Stimulated activated CD8-positive, alpha-beta memory T cell treated with anti-CD3 and anti-CD28 coated beads, Interleukin-4, amount 100 ng/mL, for 1 hour (primary cell): ENCODE measurements around the gene HOXA6.

Source experiments
- DNase-seq, 2 donors: peaks; one replicate each; pipeline ENCODE4 v3.0.0-alpha.2; 2020; ENCODE audit warnings: low read depth in 2 of 2, low spot score in 1 of 2

The HOXA6 gene

DNA sequence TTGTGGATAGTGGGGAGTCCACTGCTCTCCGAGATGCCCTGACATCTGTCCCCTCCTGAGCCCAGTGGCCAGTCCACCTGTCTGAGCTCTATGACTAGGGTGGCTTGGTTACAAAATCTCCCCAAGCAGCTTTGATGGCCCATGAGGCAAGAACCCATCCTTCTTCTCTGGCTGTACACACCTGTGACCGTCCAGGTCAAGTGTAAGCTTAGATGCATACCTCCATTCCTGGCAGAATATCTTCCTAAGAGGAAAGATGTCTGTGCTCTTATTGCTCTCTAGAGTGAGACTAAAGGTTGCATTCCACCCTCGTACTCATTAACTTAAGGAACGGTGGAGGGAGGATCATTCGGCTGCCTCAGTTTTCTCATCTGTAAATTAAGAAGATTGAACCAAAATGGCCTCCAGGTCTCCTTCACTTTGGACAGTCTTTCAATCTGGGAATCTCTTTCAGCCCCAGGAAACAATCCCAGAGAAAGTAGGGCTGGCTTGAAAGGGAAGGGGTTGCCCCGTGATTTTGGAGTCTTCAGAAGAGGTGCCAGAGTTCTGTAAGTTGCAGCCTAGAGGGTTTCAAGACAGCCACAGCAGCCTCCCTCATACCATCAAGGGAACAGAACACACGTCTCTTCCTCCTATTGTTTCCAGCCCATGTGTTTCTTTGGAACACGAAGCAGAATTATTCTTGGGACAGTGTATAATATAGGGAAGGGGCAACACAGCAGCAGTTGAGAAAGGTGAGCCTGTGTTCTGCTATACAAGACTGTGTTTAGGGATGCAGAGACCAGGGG lies 22.5 kb downstream of the HOXA6 start:
- no peak for DNase-seq

- DNase-seq, result no peak
Observed at GRCh38 chr7:27124096-27124901, 23.3 kb downstream of the HOXA6 start.

- no peak for DNase-seq
Observed at GRCh38 chr7:27123477-27124053, 24.0 kb downstream of the HOXA6 start.

- no peak for DNase-seq
Observed at GRCh38 chr7:27123007-27123476, 24.5 kb downstream of the HOXA6 start.

- DNase-seq, result no peak
Observed at GRCh38 chr7:27122077-27122910, 25.3 kb downstream of the HOXA6 start.

GRCh38 chr7:27121684-27122076 lies 25.9 kb downstream of the HOXA6 start:
- DNase-seq, result no peak

- DNase-seq, result no peak
Observed at GRCh38 chr7:27119412-27119911, 28.1 kb downstream of the HOXA6 start.

DNA sequence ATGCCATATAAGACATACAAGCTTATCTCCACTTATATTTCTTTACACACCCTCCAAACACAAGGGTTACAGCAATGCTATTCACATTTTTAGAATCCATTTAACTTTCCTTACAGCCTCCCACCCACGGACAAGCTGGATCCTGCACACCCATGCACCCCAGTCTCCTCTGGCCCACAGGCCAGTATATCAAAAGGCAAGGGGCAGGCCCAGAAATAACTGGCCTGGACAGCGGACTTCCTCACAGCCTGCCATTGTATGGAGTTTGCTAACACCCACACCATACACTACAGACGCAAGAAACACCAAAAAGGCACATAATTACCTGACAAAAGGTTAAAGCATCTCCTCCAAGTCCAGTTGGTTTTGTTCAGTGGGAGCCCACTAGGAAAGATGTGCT lies 29.0 kb downstream of the HOXA6 start:
- DNase-seq, result no peak

DNA sequence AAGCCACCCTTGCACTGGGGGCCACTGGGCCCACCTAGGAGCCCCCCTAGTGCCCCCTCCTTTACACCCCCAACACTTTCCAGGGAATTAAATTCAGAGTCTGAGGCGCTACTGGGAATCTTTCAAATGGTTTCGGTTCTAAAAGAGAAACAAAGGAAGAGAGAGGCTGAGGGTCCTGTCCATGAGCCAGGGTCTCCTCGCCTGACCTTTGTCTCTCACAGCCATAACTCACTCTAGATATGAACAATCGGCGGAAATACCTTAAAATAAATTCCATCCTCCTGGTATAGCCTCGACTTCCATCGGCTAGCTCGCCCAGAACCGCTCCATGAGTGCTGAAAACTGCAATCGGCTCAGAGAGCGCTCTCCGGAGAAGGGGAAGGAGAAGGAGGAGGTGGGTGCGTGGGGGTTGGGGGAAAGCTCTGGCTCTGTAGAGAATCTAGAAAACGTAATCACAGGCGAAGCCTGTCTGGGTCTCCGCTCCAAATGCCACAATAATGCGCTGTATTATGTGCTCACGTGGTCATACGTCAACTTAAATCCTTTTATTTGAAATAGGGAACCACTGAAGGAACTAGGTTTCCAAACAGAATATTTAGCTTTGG lies 29.6 kb downstream of the HOXA6 start:
- DNase-seq, result no peak

GRCh38 chr7:27116962-27117886 lies 30.4 kb downstream of the HOXA6 start:
- no peak for DNase-seq

GRCh38 chr7:27116031-27116961 lies 31.3 kb downstream of the HOXA6 start:
- no peak for DNase-seq

- DNase-seq, result no peak
Observed at GRCh38 chr7:27115221-27116026, 32.1 kb downstream of the HOXA6 start.

DNA sequence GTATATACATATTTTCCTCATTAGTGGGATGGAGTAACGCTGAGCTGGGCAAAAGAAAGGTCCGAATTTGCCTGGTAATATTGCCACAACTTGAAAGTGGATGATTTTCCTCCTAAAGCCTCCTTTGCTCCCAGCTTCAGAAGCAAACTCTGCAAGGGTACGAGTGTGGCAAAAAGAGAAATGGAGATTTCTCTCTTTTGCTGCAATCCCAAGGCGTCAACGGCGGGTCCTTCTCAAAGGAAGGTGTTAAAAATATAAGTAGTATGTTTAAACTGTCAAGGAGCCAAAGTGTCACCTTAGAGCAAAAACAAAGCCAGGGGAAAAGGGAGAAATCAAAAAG lies 32.7 kb downstream of the HOXA6 start:
- no peak for DNase-seq

- no peak for DNase-seq
Observed at GRCh38 chr7:27113991-27114769, 33.4 kb downstream of the HOXA6 start.

DNA sequence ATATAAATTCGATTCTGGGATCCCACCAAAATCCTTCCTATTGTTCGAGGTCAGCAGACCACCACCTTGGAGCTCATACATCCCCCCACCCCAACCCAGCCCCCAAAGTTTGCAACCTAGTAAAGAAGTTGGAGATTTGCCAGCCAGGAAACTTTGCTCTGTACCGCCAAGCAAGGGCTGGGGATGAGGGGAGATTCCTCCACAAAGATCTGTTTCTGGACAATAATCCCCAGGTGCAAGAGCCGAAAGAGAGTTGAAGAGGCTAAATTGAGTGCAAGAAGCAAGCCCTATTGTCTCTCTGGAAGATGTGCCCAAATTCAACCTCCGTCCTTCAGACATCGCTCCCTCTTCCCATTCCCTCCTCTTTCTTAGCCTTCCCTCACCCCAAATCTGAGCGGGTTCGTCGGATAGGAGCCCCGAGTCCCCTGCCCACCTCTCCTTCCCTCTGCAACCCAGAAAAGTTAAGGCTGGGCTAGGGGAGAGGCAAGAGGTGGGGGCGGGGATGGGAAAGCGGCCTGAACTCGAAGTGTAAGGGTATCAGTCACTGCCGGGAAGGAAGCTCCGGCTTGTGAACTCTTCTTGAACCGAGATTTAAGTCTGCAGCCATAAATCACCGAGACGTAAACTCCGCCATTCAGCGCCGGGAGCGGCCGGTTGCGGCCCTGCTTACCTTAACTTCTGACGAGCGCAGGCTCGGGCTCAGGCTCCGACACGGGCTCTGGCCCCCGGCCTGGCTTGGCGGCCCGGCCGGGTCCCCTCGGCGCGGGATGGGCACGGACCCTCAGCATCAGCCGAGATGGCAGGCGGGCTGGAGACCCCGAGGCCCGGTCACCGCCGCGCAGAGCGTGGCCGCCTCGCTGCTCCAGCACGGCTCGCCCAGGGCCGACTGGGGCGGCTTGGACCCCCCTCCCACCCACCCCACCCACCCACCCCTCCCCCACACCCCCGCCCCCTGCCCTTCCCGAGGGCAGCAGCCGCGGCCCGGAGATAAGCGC lies 34.3 kb downstream of the HOXA6 start:
- no peak for DNase-seq

- no peak for DNase-seq
Observed at GRCh38 chr7:27112361-27112760, 35.2 kb downstream of the HOXA6 start.
